GM19043 (cell line): Measurements from ENCODE around the gene KIF26B.

Source experiments
- ATAC-seq: cut with Tn5 transposase; IDR thresholded peaks from one replicate; pipeline ENCODE4 v1.9.1; 2021; ENCODE audit warnings: low read depth; ENCODE audit not compliant: unreplicated experiment

The KIF26B gene

DNA sequence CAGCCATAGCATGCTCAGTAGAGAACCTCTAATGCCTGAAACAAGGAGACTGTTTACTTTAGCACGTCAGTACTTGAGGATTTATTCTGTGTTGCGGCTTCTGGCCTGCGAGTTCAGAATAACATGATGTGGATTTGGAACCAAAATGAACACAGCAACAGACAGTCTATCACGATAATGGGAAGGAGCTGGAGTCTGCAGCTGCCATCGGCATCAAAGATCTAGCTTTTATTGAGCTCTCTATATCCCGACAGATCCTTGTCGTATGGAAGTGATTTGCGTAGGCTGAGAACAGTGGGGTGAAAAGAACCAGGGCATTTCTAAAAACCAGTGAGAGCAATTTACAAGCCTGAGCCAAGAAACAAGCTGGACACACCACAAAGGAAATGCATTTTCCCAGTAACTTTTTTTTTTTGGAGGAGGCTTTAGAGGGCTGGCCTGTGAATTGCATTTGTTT is 294.2 kb downstream of the KIF26B start:
- ATAC-seq = no peak

DNA sequence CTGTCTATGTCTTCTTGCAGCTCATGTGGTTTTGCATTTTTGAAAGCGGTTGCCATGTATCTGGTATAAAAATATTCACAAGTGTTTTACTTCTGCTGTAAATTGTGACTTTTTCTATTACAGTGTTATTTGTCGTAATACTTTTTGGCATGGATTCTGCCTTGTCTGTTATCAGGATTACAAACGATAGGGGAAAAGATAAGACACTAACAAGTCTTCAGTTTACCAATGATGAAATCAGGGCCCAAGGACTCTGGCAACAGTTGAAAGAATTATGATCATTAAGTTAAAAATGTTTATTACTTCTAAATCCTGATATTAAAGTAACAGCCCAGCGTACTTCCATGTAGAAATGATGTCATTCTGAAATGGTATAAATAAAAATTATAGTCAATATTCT is 298.8 kb downstream of the KIF26B start:
- ATAC-seq = no peak

DNA sequence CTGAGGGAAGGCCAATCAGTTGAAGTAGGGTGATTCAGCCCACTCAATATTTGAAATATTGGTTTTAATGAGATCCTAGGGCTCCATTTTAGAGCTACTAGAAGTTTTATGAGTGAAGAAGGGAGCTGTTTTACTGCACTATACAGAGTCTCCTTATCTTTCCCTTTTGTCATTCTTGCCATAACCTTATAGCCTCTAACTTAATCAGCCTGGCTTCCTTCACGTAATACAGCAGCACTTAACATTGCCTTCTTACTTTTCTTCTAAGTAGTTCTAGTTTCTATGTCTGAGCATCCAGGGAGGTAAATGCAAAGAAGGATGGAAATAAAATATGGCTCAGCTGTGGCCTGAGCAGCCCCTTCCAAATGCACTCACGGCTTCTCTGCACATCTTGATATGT is 299.3 kb downstream of the KIF26B start:
- ATAC-seq = no peak

DNA sequence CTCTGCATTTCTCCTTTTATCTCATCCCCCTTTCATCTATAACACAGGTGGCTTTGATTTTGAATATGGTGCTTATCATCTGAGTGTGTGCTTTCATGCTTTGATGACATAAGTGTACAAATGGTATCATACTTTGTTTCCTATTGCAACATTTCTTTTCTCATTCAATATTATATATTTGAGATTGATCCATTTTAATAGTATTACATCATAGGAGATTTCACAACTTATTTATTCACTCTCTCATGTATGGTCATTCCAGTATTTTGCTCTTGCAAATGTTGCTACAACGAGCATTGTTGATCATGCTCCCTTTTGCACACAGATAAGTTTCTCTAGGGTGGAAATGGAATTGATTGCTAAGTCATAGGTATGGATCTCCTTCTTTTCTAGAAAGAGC is 302.8 kb downstream of the KIF26B start:
- ATAC-seq = no peak

DNA sequence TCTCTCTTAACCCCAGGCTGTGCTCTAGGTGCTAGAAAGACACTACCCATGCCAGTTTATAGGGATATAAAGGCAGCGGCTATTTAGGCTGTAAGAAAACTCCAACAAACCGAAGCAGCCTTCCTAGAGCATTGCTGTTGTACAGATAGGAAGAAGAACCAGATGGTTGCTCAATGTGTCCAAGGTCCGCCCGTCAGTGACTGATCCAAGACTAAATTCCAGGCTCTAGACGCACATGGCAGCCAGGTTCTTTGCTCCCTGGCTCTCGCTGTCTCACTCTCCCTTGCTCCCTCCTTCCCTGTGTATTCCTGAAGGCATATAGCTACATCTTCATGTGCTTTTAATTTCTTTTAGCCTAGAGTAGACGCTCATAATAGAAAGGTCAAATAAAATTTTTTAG is 303.4 kb downstream of the KIF26B start:
- no peak for ATAC-seq

DNA sequence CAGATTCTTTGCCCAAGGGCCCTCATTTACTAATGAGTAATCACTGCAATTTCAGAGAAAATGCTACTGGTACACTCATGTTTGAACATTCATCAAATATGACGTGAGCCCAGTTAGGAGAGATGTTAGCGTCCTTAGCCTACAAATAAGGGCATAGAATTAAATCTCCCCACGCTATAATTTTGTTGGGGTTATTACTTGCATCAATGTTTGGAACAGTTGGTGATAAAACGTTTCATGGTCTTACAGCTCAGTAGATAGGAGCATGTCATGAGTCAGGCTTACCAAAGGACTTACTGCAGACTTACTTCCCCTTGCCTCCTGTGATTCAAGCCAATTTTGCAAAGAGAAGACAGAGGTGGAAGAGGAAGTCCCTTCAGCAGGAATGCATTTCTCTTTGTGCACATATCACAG is 304.0 kb downstream of the KIF26B start:
- no peak for ATAC-seq

DNA sequence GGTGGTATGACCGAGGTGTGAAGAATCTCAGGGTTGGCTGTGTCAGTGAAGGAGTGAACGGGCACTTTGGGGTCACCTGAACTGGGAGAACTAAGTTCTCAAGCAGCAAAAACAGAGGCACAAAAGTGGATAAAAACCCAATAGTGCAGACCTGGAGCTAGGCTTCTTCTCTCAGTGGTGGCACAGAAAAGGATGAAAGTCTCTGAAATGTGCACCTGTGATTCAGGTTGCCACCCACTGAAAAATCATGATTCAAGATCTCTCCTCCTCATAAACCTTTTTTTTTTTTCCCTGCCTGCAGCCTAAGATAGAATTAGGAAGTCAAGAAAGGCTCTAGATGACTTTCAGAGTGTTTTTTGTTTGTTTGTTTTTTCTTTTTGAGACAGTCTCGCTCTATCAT is 304.8 kb downstream of the KIF26B start:
- ATAC-seq = no peak

DNA sequence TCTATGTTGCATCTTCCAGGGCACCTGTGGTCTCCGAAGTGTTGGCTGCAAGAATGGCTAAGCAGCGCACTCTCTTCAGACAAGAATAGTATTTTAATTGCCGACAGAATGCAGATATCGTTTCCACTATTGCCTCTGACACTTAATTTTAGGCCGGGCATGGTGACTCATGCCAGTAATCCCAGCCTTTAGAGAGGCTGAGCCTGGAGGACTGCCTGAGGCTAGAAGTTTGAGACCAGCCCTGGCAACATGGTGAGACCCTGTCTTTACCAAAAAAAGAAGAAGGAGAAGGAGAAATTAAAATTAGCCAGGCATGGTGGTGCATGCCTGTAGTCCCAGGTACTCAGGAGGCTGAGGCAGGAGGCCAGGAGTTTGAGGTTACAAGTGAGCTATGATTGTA is 306.9 kb downstream of the KIF26B start:
- no peak for ATAC-seq

DNA sequence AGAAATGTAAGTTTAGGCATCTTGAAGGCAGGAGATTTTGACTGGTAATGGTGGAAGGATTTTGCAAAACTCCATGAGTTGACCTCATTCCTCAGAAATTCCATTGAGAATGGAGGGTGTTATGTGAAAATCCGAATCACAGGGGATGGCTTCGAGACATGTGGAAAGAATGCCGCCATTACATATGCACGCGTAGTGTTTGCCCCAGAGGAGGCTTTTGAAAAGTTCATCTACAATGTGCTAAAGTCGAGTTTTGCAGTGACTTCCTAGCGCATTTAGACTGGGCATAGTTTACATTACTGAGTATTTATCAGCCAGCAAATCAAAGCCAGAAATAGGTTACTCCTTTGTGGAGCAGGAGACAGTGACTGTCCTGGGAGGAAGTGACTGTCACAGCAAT is 307.4 kb downstream of the KIF26B start:
- ATAC-seq = no peak

DNA sequence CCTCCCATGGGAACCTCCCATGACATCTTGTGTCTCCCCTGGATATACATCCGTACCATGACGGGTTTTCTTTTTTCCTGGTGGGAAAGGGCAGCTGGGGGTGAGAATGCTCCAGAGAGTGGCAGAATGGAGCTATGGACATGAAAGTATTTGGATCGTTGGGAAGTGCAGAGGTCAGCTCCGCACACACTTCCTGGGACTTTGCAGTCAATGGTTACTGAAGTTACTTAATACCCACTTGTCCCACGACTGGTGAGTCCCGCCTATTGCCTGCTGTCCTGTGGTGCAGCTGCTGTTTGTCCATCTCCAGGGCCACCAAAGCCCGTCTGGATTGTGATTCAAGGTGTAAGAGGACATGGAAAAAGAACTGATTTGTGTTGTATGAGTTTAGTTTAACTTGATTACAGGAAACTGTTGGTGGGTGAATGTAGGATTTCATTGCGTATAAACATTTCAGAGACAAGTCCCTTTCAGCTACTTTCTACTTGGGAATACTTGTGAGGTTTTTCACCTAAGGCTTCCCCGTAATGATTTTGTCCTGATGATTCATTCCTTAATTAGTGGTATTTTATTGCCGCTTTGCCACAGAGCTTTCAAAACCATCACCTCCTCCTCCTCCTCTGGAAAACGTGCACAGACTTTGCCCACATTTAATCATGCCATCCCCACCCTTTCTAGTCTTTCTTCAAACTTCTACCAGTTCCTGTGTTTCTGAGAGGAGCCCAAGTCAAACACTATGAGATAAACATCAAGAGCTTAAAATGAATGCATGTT is 308.8 kb downstream of the KIF26B start:
- ATAC-seq = no peak

DNA sequence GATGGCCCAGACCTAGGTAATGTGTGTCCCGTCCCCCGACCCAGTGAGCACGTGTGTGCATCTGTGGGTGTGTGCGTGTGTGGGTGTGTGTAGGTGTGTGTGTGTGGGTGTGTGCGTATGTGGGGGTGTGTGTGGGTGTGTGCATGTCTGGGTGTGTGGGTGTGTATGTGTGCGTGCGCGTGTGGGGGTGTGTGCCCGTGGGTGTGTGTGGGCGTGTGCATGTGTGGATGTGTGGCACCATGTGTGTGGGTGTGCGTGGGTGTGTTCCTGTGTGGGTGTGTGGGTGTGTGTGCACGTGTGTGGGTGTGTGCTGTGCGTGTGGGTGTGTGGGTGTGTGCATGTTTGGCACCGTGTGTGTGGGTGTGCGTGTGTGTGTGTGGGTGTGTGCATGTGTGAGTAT is 309.5 kb downstream of the KIF26B start:
- ATAC-seq = no peak

DNA sequence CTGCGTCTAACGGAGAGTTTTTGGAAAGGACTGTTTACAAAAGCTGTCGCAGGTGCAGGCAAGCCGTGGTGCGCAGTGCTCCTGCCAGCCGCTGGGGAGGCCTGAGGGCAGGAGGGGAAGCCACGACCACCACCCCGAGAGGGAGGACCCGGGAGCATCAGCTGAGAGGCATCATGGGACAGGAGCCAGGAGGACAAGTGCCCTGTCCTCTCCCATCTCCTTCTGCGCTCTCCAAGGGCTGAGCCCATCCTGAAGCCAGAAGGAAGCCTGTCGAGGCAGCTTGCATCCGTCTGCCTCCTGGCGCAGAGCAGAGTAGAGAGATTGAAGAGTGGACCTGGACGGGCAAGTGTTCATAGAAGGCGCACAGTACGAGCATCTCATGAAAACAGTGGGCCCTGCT is 310.9 kb downstream of the KIF26B start:
- no peak for ATAC-seq

DNA sequence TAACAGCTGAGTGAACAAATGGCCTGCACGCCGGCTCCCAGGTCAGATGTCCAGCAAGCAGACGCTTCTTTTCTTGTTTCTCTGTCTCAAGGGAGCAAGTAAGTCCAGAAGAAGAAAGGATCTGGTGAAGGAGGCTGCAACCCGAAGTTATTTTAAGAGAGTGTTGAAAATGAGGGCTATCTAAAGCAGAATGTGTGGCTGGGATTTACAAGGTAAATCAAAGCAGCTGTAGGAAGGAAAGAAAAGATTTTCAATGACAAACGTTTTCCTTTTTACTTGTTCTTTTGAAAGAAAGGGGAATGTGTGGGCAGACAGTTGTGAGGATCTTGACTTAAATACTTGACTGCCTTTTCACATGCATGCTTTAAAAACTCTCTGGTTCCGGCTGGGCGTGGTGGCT is 311.5 kb downstream of the KIF26B start:
- ATAC-seq = no peak

DNA sequence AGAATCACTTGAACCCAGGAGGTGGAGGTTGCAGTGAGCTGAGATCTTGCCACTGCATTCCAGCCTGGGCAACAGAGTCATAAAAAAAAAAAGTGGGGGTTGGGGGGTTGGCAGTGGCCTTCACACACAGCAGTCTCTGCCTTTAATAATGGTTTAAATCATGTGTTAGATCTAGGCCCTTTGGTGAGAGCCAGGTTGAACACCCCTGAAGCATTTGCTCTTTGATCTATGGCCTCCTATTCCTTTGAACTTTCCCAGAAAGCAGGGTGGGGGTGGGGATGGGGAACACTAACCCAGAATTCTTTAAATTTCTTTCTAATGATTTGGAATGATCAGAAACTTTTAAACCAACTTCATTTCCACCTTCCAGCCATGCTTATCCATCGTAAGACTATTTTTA is 313.0 kb downstream of the KIF26B start:
- no peak for ATAC-seq

DNA sequence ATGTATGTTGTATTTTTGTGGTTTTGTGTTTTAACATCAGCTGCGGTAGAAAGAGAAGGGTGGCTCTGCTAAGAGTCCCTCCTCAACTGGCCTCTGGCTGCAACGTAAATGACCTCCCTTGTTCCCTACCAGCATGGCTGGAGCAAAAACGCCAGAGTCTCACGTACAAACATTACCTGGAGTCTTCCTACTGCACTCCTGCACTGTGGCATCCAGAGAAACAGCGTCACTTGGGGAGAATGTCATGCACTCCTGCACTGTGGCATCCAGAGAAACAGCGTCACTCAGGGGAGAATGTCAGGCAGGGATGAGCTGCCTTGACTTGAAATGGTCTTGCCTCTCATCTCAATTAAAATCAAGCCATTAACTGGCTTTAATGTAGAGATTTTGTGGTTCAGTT is 314.2 kb downstream of the KIF26B start:
- ATAC-seq = no peak

DNA sequence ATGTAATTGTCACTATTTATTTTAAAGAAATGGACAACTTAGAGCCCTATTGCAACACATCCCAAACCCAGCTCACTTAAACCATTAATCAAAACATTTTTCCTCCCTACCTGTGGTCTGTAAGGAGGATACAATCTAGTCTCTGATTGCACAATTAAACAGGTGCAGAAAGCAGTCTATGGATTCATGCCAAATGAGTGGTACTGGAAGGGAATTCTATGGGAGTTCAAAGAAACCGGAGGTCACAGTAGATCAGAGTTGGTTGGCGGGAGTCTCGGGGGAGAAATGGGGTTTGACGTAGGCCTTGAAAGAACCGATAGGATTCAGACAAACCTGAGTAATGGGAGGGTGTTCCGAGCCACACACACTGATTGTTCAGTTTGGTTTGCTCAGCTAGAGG is 314.9 kb downstream of the KIF26B start:
- ATAC-seq = no peak

DNA sequence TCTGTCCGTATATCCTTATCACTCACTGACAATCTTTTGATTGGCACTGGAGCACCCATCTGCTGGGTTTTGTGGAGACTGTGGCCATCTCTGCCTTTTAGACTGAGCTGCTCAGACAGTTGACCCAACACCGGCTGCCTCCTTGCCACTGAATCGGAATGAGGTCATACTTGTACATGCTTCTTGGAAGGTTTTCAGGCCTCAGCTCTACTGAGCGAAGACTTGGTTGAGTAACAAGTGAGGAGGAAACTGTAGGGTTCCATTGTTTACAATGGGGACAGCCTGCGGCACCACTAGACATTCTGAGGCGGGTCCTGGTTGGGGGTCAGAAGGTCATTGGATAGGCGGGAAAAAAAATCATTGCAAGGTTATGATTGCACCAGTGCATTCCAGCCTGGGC is 320.3 kb downstream of the KIF26B start:
- no peak for ATAC-seq

DNA sequence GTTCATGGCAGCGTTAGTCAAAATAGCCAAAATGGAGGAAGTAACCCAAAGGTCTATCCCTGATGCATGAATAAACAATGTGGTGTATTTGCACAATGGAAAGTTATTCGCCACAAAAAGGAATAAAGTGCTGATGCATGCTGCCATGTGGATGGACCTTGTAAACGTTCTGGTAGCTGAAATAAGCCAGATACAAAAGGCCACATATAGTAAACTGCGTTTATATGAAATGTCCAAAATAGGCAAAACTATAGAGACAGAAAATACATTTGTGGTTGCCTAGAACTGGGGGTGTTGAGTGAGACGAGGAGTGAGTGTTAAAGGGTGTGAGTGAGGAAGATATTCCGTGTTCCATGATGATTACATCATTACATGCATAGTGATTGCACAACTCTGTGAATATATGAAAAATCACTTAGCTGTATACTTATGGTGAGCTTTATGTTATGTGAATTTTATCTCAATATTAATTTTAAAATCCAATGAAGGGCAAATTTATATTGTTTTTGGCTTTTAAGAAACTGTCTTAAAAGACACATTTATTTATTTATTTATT is 321.3 kb downstream of the KIF26B start:
- no peak for ATAC-seq

DNA sequence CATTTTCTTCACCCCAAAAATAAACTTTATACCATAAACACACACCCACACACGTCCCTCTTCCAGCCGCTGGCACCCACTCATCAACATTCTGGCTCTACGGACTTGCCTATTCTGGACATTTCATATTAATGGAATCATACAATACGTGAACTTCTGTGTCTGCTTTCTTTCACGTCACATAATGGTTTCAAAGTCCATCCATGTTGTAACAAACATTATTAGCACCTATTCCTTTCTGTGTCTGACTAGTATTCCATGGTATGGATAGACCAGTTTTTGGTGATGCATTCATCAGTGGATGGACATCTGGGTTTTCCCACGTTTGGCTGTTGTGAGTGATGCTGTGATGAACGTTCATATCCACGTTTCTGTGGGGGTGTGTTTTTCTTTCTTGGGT is 323.2 kb downstream of the KIF26B start:
- ATAC-seq = no peak

DNA sequence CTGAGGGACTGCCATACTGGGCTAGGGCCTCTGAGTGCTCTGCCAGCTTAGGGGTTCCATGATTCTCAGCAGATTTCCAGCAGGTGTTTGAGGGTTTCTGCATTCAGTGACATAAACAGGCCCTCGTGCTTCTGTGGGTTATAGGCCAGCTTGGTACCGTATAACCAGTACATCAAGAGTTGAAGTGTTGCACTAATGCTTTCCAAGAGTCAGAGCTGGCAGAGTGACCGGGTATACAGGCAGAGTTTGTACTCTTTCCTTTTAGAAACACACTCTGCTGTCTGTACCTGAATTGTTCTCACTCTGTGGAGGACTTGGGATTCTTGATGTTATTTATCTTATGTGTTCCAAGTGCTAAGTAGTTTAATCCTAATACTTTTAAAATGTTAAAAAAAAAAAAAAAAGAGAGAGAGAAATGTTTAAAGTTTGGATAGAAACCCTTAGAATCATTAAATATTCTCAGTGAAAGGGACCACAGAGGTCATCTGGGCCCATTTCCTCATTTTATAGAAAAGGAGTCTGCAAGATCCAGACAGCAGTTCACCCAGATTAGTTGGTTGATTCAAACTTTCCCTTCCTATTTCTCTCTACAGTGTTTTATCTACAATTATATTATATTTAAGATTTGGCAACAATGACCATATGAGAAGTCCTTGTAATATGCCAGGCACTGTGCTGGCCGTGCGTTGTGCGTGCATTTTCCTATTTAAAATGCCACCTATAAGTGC is 325.8 kb downstream of the KIF26B start:
- ATAC-seq = no peak

DNA sequence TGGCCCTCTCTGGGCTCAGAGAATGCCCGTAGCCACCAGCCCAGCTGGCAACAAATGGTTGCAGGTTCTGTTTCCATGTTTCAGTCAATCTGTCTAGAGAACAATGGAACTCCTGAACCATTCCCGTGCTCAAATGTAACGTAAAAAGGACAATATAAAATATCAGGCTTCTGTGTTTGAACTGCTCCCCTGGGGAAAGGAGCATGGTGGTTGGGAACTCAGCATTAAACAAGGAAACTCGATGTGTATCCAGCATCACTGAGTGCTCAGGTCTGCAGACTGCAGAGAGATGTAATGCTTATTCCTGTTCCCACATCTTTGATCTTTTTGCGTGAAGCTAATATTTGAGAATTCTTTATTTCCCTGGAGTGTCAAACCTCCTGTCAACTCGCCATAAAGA is 326.5 kb downstream of the KIF26B start:
- ATAC-seq = no peak

DNA sequence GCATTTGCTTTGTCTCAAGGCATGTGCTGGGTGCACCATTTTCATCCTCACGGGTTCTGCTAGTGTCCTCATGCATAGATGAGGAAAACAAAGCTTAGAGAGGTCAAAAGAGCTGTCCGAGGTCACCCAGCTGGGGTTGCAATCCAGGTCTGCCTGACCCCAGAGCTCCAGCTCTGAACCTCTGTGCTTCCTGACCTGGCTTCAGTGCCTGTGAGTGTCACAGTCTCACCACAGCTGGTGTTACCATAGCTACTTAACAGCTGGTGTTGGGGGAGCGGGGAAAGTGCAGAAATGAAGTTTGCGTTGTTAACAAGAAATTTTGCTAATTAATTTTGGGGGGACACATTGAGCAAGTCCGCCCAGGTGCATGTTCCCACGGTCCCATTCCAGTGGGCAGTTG is 328.5 kb downstream of the KIF26B start:
- no peak for ATAC-seq
